NB4 (cell line): ENCODE measurements around the gene GP1BA.

Source experiments
- CTCF ChIP-seq: IDR thresholded peaks from one replicate; pipeline ENCODE4 v1.5.1; 2012; ENCODE audit warnings: low read depth, low read length
- MYC ChIP-seq: IDR thresholded peaks from 2 replicates; pipeline ENCODE4 v1.6.1; 2011; ENCODE audit warnings: low read depth, low read length
- POLR2A ChIP-seq: IDR thresholded peaks from 2 replicates; pipeline ENCODE4 v1.6.1; 2011; ENCODE audit warnings: mild to moderate bottlenecking; ENCODE audit not compliant: insufficient read length; ENCODE audit errors: extremely low read depth

DNA sequence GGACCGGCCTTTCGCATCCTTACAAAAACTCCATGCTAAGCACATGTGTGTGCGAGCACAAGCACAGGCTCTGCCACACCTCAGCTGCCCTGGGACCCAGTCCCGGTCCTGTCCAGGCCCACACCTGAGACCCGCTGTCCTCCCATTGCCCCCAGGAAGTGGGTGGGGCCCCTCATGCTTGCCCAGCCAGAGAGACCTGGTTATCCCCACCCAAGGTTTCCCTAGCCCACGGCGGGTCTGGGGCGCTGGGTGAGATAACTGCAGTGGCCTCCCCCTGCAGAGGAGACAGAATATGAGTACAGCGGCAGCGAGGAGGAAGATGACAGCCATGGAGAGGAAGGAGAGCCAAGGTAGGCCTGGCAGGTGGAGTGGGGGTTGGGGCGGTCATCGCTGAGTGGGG, 45.2 kb upstream of the GP1BA start:
- TF ChIP-seq CTCF (no peak), POLR2A (no peak), MYC (no peak)
